Gastroesophageal sphincter (tissue), 3 donors: ENCODE measurements around the gene PRF1.

Experiments used
- EP300 ChIP-seq: sonication (generic); formaldehyde crosslinking; IDR thresholded peaks from one replicate; pipeline ENCODE4 v1.6.1; 2017; ENCODE audit warnings: antibody characterized with exemption, mild to moderate bottlenecking
- POLR2A ChIP-seq, 2 donors: fragments of 450-650 bp; IDR thresholded peaks; one replicate each; pipeline ENCODE4 v1.6.1; 2017; ENCODE audit warnings: antibody characterized with exemption in 2 of 2, mild to moderate bottlenecking in 2 of 2, moderate library complexity in 1 of 2
- POLR2AphosphoS5 ChIP-seq: sonication (generic); formaldehyde crosslinking; IDR thresholded peaks from one replicate; pipeline ENCODE4 v1.6.1; 2017; ENCODE audit warnings: antibody characterized with exemption
- TF ChIP-seq, protein P1 (sequence below), 4 experiments: fragments of 200-600 bp in 2 of 4; fragments of 450-650 bp in 2 of 4; sonication (generic) in 1 of 4; IDR thresholded peaks; one replicate each; pipeline ENCODE4 v1.5.1; 2017 to 2019; ENCODE audit warnings: antibody characterized with exemption in 4 of 4, mild to moderate bottlenecking in 2 of 4, moderate library complexity in 2 of 4

DNA sequence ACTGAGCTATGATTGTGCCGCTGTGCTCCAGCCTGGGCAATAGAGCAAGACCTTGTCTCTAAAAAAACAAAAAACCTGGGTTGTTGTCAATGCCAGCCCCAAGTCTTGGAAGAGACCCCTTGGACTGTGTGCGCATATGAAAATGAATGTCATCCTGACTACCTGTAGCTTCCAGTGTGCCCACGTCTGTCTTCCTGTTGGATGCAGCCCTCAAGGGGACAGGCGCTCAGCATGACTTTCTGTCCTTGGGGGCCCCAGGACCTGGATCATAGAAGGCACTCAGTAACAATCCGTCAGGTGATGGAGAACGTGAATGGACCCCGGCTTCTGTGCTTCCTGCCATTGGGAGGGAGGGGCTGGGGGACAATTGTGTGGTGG lies 9.0 kb downstream of the PRF1 start:
- TF ChIP-seq, protein P1, sequence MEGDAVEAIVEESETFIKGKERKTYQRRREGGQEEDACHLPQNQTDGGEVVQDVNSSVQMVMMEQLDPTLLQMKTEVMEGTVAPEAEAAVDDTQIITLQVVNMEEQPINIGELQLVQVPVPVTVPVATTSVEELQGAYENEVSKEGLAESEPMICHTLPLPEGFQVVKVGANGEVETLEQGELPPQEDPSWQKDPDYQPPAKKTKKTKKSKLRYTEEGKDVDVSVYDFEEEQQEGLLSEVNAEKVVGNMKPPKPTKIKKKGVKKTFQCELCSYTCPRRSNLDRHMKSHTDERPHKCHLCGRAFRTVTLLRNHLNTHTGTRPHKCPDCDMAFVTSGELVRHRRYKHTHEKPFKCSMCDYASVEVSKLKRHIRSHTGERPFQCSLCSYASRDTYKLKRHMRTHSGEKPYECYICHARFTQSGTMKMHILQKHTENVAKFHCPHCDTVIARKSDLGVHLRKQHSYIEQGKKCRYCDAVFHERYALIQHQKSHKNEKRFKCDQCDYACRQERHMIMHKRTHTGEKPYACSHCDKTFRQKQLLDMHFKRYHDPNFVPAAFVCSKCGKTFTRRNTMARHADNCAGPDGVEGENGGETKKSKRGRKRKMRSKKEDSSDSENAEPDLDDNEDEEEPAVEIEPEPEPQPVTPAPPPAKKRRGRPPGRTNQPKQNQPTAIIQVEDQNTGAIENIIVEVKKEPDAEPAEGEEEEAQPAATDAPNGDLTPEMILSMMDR (IDR thresholded peaks at IDR 0.05), result no peak
- TF ChIP-seq POLR2A (IDR thresholded peaks at IDR 0.05) (no peak), POLR2AphosphoS5 (no peak), EP300 (no peak)
